Left colon (tissue), 2 donors: ENCODE results near the gene KCTD10. TPM values are rescaled to one million over a fixed set of nuclear protein-coding genes. Genes with fewer than 3 reads are reported as not detected.

ENCODE experiments used
- ATAC-seq: fragments of 200-7000 bp; cut with Tn5 transposase; one replicate; pipeline ENCODE4 v1.9.1; 2020; ENCODE audit warnings: mild to moderate bottlenecking, moderate library complexity
- DNase-seq, 2 donors: peaks; one replicate each; pipeline ENCODE4 v3.0.0-alpha.2; 2020
- intact Hi-C, 2 donors: fragments of 100-400 bp; cut with DNase I in 1 of 2; cut with micrococcal nuclease in 1 of 2; formaldehyde crosslinking; loops; one replicate each; pipeline versions ENCODE4 v1.11.2 to v1.14.0; 2022; cut with DNase I, micrococcal nuclease
- total RNA-seq, 2 donors: library from RNA; stranded (reverse); fragmentation: NEBNext Ultra II Directional; extraction: Animal tissue kit (Norgen Biotek cat#: 25700); gene quantifications; one replicate each; pipeline ENCODE4 v1.2.1, GENCODE V29; 2021
- donor health status: DM: no; HTN: no; CAD: no.
- donor health status: DM: yes; HTN: yes; CAD: no.

The KCTD10 gene
- total RNA-seq, 2 donors from 2014 or later: 62.8 to 86.8 TPM

DNA sequence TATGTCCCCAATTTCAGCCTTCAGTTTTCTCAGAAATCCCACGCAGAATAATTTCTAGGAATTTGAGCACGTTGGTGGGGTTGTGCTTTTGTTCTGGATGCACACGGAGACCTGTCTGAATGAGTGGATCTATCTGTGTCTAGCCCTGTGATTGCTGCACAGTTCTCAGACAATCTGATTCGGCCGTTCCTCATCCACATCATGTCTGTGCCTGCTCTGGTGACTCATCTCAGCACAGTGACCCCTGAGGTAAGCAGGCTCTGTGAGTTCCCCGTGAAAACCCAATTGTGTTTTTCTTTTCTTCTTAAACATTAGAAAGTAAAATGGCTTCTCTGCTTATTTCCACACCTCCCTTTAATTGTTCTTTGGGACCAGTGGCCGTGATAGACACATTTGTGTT, 20.6 kb upstream of the KCTD10 start:
- intact Hi-C loops: no loop called here
- no peak for DNase-seq
- no peak for ATAC-seq

- DNase-seq (no peak), ATAC-seq (no peak)
- intact Hi-C loops: no loop called here
These were observed 19.2 kb upstream of the KCTD10 start for GRCh38 chr12:109496306-109496705.

DNA sequence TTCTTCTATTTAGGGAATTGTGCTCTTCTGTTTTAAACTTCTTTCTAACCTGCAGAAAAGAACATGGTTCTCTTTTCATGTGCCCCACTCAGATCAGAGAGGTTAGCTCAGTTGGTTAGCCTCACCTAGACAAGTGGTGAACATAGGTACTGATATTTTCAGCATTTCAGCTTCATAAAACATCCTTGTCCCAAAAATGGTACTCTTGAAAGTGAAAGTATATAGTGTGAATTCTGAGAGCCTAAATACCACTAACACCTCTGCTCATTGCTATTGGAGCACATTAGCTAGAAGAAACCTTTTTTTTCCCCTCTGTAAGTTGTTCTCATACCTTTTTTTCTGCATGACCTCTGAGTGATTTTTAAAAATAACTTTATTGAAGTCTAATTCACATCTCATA, 17.9 kb upstream of the KCTD10 start:
- DNase-seq: no peak
- intact Hi-C loops: no loop called here
- no peak for ATAC-seq

DNA sequence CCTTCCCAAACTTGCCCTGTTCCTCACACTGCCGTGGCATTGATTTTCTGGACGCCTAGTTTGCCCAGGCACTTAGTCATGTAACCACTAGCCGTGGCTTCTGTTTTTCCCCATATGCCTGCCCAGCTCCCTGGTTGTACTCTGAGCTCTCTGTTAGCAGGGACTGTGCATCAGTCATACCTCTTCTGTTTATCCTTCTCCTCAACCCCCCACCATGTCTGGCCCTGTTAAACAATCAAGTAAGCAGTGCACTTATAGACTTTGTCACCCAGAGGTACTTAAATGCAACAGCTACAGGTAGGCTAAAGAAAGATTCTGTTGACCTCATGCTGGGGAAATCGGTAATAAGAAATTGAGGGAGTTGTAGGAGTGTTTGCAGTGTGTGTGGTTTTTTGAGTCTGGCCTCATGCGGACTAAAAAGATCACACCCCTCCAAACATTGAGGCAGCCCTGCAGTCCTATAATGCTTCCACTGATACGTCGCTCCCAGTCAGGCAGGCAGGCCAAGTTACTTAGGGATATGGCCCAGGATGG, 17.3 kb upstream of the KCTD10 start:
- no peak for DNase-seq
- intact Hi-C loops: no loop called here
- ATAC-seq: no peak

DNA sequence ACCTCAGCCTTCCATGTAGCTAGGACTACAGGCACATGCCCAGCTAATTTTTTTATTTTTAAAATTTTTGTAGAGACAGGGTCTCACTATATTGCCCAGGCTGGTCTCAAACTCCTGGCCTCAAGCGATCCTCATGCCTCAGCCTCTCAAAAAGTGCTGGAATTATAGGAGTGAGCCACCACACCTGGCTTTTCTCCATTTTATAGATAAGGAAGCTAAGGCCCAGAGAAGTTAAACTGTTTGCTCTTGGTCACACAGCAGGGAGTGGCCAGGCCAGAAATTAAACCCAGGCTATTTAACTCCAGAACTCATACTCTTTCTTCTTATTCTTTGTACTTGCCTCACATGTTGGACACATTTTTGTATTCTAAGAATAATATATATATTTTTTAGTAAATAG, 16.8 kb upstream of the KCTD10 start:
- no peak for DNase-seq
- intact Hi-C loops: no loop called here
- ATAC-seq: no peak

DNA sequence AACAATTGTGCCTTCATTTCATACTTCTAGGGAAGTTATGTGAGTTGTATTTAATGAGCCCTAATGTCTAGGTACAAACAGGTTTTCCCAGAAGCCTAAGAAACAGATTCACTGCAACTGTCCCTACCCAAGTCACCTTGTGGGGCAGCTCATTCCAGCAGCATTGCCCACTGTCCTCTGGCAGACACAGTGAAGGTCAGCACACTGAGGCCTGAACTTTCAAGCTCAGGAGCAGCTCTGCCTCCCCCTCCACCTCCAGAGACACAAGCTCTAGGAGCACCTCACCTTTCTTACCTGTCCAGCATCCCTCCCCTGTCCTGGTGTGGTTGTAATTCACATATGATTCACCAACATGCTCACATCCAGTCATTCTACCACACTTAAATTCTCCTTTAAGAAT, 16.0 kb upstream of the KCTD10 start:
- ATAC-seq (no peak), DNase-seq (no peak)
- intact Hi-C loops: no loop called here

GRCh38 chr12:109492371-109492770, 15.3 kb upstream of the KCTD10 start:
- intact Hi-C loops: no loop called here
- no peak for ATAC-seq
- DNase-seq: no peak

DNA sequence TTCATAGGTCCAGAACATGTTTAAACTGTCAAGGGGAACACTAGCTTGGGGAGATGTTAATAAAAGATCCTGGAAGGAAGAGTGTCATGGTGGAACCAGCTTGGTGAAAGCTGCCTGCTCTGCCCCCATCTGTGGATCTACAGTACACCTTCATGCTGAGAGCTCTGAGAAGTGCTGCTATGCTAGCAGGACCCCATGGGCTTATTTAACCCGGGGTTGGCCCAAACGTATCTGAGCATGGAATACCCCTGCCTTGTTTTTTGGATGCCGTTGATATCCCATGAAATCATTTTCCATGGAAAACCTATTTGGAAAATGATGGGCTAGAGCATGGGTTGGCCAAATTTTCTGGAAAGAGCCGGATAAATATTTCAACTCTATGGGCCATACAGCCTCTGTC, 14.6 kb upstream of the KCTD10 start:
- ATAC-seq (no peak), DNase-seq (no peak)
- intact Hi-C loops: no loop called here

GRCh38 chr12:109489955-109490565, 13.0 kb upstream of the KCTD10 start:
- ATAC-seq (no peak), DNase-seq (no peak)
- intact Hi-C loops: loop anchor here in 1 of 2 donors (10.0 kb wide), 1 partner anchor 65 kb away; no protein-coding TSS in a partner anchor

DNA sequence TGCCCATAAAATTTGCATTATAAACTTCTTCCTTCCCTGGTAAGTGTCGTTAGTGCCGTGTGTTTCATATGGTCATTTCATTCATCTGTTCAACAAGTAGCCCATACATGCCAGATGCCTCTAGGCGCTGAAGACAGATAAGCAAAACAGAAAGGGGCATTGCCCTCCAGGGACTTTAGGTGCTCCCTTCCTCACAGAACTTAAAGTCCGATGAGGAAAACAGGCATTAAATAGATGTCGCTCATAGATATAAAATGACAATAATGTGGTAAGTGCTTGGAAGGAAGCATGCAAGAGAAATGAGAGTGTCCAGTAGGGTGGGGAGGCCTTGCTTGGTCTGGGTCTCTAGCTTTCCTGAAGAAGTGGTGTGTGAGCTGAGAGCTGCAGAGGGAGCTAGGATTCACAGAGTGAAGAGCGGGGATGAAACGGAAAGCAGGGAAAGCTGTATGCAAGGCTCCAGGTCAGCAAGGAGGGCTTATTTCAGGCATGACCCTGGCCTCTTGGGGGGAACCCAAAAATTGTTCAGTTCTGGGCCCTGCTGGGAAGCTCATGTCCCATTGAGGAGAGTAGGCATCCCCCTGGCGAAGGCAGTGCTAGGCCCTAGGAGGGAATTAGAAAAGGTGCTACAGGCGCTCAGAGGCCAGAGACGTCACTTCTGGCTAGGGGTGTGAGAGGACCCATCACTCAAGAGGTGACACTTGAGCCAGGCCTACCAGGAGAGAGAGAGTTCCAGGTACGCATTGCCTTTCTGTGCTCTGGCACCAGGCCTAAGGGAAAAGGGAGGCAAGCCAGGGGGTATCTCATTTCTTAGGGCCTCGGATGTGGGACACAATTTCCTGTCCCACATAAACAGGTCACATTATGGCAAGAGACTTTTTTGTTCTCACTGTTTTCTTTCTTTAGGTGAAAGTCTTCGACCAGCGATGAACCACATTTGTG, 12.2 kb upstream of the KCTD10 start:
- ATAC-seq: no peak
- intact Hi-C loops: loop anchor here in 1 of 2 donors (10.0 kb wide), 1 partner anchor 64 kb away; no protein-coding TSS in a partner anchor
- DNase-seq: no peak

DNA sequence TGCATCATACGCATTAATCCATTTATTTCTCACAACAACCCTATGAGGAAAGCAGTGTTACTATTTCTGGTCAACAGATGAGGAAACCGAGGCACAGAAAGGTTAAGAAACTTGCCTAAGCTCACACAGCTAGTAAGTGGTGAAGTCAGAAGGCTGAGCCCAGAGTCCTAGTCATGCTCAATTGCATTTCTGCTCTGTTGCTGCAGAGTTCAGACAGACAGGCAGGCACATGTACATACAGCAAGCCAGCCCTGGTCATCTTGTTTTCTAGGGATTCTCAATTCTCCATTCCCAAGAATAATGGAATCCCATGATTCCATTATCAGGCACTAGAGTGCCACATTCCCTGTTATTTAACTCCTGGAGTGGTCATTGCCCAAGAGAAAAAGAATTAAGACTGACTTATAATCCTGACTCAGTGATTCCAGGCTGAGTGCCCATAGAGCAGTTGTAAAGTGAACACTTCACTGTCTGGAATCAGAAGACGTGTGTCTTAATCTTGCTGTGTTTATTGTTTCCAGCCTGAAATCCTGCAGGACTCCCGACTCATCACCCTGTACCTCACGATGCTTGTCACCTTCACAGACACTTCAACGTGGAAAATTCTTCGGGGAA, 11.1 kb upstream of the KCTD10 start:
- intact Hi-C loops: loop anchor here in 1 of 2 donors (10.0 kb wide), 1 partner anchor 63 kb away; no protein-coding TSS in a partner anchor
- ATAC-seq: no peak
- no peak for DNase-seq

DNA sequence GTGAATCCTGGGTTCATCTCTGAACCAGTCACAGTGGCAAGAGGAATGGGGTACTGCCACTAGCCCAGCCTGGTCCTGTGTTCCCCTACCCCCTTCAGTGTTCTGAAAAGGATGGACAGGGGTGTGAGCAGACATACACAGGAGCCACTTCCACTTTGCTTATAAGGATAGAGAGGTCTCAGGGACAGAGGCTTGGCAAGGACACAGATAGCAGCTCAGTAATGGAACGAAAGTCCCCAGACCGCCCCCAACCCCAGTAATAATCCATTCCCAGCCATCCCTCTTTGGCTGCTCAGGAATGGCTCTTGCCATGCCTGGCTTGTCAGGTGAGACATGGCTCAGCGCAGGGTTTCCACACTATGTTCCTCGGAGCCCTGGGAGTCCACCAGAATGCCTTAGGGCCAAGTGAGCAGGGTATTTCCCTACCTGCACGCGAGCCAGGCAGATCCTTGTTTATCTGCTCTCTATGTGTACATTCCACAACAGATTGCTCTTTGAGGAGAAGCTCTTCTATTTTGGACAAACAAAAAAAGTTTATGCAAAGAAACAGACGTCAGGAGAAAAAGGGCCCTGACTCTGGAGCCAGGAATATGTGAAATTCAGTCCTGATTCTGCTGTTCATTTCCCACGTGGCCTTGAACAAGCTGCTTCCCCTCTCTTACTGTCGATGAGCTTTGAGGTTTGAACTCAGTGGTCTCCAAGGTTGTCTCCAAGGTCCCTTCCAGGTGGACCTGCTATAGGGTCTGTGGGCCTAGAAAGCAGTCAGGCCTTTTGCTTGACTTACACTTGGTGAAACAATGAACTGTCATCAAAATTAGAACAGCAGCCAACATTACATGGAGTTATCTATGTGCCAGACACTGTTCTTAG, 10.3 kb upstream of the KCTD10 start:
- intact Hi-C loops: loop anchor here in 1 of 2 donors (10.0 kb wide), 1 partner anchor 63 kb away; no protein-coding TSS in a partner anchor
- ATAC-seq: no peak
- no peak for DNase-seq

DNA sequence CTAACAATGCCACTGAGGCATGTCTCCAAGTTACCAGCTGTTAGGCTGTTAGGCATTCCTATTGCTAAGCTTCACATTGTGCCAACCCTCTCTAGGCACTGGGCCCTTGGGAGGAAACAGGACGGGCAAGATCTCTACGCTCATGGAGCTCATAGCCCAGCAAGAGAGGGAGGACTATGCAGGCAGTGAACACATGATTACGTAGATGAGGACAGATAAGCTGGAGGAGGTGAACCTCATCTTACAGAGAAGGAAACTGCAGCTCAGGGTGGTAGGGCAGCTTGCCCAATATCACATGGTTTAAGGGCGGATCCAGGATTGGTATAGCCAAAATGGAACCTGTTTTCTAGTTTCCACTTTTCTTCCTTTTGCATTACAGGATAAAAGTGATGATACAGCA, 8.1 kb upstream of the KCTD10 start:
- ATAC-seq: no peak
- no peak for DNase-seq
- intact Hi-C loops: loop anchor here in 1 of 2 donors (10.0 kb wide), 1 partner anchor 60 kb away; no protein-coding TSS in a partner anchor

DNA sequence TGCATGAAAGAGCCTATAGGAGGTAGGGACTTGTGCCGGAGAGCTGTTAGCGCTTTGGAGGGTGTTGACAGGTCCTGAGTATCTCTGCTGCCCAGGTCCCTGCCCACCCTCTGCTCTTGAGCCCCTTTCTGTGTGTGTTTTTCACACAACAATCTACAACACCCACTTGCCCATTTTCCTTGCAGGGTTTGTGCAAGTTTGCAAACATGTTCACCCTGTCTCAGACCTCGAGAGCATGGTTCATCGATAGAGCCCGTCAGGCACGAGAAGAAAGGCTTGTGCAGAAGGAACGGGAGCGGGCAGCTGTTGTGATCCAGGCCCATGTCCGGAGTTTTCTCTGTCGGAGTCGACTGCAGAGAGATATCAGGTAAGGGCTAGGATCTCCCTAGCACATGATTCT, 6.2 kb upstream of the KCTD10 start:
- no peak for ATAC-seq
- intact Hi-C loops: loop anchor here in 1 of 2 donors (10.0 kb wide), 1 partner anchor 59 kb away; no protein-coding TSS in a partner anchor
- DNase-seq: no peak

DNA sequence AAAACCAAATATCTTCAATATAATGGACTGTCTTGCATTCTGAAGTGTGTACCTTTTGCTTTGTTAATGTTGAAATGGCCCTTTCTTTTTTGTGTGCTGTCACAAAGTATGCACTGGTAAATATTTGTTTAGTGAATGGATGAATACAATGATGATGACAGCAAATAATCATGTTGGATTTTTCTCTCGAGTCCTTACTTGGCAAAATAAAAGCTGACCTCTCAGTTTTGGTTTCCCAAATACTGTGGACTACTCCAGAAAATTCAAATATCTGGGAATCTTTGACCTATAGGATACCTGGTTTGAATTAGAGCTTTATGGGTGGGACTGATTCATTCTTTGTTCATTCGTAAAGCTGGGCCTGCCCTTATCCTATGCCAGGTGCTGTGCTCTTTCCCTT, 5.8 kb upstream of the KCTD10 start:
- intact Hi-C loops: loop anchor here in 1 of 2 donors (10.0 kb wide), 1 partner anchor 58 kb away; no protein-coding TSS in a partner anchor
- ATAC-seq (no peak), DNase-seq (no peak)

DNA sequence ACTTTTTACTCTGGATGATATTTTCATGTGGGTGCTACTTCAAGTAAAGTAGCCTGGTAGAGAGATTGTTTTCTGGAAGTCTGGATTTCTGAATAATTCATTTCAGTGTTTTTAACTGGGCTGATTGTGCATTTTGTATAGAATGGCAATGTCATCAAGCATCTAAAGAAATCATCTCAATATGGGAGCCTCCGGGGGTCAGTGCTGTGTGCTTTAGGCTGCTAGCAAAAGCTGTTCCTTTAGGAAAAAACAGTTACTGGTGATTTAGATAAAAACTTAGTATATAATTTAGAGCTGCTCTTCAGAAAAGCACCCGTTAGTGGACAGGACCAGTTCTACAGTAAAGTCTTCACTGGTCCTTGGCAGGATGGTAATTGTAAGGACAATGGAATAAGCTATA, 5.4 kb upstream of the KCTD10 start:
- ATAC-seq (no peak), DNase-seq (no peak)
- intact Hi-C loops: loop anchor here in 1 of 2 donors (10.0 kb wide), 1 partner anchor 58 kb away; no protein-coding TSS in a partner anchor

DNA sequence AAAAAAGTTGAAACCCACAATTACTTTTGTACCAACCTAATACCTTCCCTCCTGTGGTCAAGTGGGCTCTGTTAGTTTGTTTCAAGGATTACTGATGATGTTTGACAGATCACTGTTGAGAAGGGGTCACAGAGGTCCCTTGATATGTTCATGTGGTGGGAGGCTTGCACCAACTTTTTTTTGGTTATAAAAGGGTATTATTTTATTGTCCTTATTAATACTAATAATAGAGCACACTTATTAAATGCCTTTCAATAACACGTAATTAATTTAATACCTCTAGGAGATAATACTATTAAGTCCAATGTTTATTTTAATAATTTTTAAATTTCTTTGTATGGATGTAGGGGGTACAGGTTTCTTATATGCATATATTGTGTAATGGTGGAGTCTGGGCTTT, 4.8 kb upstream of the KCTD10 start:
- no peak for DNase-seq
- intact Hi-C loops: loop anchor here in 1 of 2 donors (10.0 kb wide), 1 partner anchor 57 kb away; no protein-coding TSS in a partner anchor
- ATAC-seq: no peak

DNA sequence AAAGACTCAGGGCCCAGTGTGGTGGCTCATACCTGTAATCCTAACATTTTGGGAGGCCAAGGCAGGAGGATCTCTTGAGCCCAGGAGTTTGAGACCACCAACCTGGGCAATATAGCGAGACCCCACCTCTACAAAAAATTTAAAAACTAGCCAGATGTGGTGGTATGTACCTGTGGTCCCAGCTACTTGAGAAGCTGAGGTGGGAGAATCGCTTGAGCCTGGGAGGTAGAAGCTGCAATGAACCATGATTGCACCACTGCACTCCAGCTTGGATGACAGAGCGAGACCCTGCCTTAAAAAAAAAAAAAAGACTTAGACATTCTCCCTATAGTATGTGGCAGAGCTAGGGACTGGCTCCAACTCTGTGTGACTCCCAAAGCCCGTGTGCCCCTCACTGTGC, 3.3 kb upstream of the KCTD10 start:
- intact Hi-C loops: loop anchor here in 1 of 2 donors (10.0 kb wide), 1 partner anchor 56 kb away; no protein-coding TSS in a partner anchor
- DNase-seq (no peak), ATAC-seq (no peak)
